Endothelial cell of umbilical vein (primary cell): ENCODE data around the gene SSUH2.

Source experiments
- CTCF ChIP-seq, 2 donors: IDR thresholded peaks; 1 replicate in 1 of 2; 2 replicates in 1 of 2; pipeline ENCODE4 v1.5.1; 2011; ENCODE audit warnings: low read length in 2 of 2, mild to moderate bottlenecking in 2 of 2, moderate library complexity in 2 of 2, control low read depth in 1 of 2, inconsistent platforms in 1 of 2, low read depth in 1 of 2; ENCODE audit not compliant: insufficient read depth in 1 of 2; ENCODE audit errors: extremely low read depth in 1 of 2
- EZH2 ChIP-seq: IDR thresholded peaks from 2 replicates; pipeline ENCODE4 v1.6.1; 2012; ENCODE audit warnings: borderline replicate concordance, low read depth, mild to moderate bottlenecking, moderate library complexity, low read length, inconsistent platforms; ENCODE audit not compliant: severe bottlenecking
- MAX ChIP-seq: IDR thresholded peaks from 2 replicates; pipeline ENCODE4 v1.6.1; 2011; ENCODE audit not compliant: insufficient read depth, insufficient read length

- TF ChIP-seq EZH2 (no peak), MAX (no peak), CTCF (IDR thresholded peaks at IDR 0.05; ENCODE audit: extremely low read depth in 1 of 2, insufficient read depth in 1 of 2, low read depth in 1 of 2, low read length in 2 of 2) (no peak)
Observed at GRCh38 chr3:8646313-8646938, 1.8 kb upstream of the SSUH2 start.
